ENCODE measurements around the gene GYPC. TPM values are rescaled to one million over a fixed set of nuclear protein-coding genes. Genes with fewer than 3 reads are reported as not detected.

Gene GYPC
- polyA plus RNA-seq, 1 donor (not counting 4 experiments of a cell fraction or from before 2014, with no cell fraction given): not detected

GRCh38 chr2:126679094-126679713 is 23.2 kb downstream of the GYPC start:
- dilution Hi-C loops (cut with MboI; ENCODE audit: extremely low pct_ligation_motif_present, low sequenced_read_pairs): no loop called here
- Histone ChIP-seq H3K4me1 (ENCODE audit: control insufficient read depth, extremely low read depth, insufficient read depth, low read length) (no peaks in the 10 kb centered on the region), H3K27ac (ENCODE audit: control insufficient read depth, insufficient read depth, low read length) (no peak overlapping the region), H3K36me3 (ENCODE audit: control insufficient read depth in 2 of 2, extremely low read depth in 1 of 2, insufficient read depth in 2 of 2, low read length in 2 of 2) (no peaks in the 10 kb centered on the region), H3K4me2 (ENCODE audit: control insufficient read depth, extremely low read depth, insufficient read depth, low read depth, low read length) (no peak overlapping the region), H3K4me3 (ENCODE audit: control insufficient read depth in 2 of 3, extremely low read depth in 1 of 3, insufficient read depth in 2 of 3, low read depth in 1 of 3, low read length in 3 of 3) (no peak overlapping the region), H2AFZ (ENCODE audit: control insufficient read depth, low read length) (no peak overlapping the region), H3K9ac (ENCODE audit: control insufficient read depth, extremely low read depth, insufficient read depth, low read length) (no peak overlapping the region), H3K27me3 (ENCODE audit: control insufficient read depth, extremely low read depth, insufficient read depth, low read length) (no peaks in the 10 kb centered on the region), H3K79me2 (ENCODE audit: control insufficient read depth, insufficient read depth, low read length) (no peaks in the 10 kb centered on the region), H4K20me1 (ENCODE audit: control insufficient read depth, extremely low read depth, insufficient read depth, low read length) (no peaks in the 10 kb centered on the region), H3K9me1 (ENCODE audit: control insufficient read depth, extremely low read depth, insufficient read depth, low read length) (no peaks in the 10 kb centered on the region), H3K9me3 (ENCODE audit: control insufficient read depth, low read depth, low read length) (peaks cover 15% of the 10 kb centered on the region)
- no peak for FAIRE-seq
- TF ChIP-seq CTCF (optimal IDR thresholded peaks at IDR 0.05 in 1 of 3, IDR thresholded peaks at IDR 0.05 in 1 of 3, conservative IDR thresholded peaks at IDR 0.05 in 1 of 3; ENCODE audit: extremely low read depth in 1 of 3, insufficient read depth in 2 of 3, low read length in 3 of 3) (no peak), EZH2 (IDR thresholded peaks at IDR 0.05; ENCODE audit: low read length) (no peak)
- DNase-seq (ENCODE audit: low read depth, low spot score): no peak

- Histone ChIP-seq H3K9ac (ENCODE audit: control insufficient read depth, extremely low read depth, insufficient read depth, low read length) (no peak overlapping the region), H2AFZ (ENCODE audit: control insufficient read depth, low read length) (no peak overlapping the region), H3K4me1 (ENCODE audit: control insufficient read depth, extremely low read depth, insufficient read depth, low read length) (no peaks in the 10 kb centered on the region), H3K36me3 (ENCODE audit: control insufficient read depth in 2 of 2, extremely low read depth in 1 of 2, insufficient read depth in 2 of 2, low read length in 2 of 2) (no peaks in the 10 kb centered on the region), H3K27ac (ENCODE audit: control insufficient read depth, insufficient read depth, low read length) (no peak overlapping the region), H3K4me3 (ENCODE audit: control insufficient read depth in 2 of 3, extremely low read depth in 1 of 3, insufficient read depth in 2 of 3, low read depth in 1 of 3, low read length in 3 of 3) (no peak overlapping the region), H3K9me1 (ENCODE audit: control insufficient read depth, extremely low read depth, insufficient read depth, low read length) (no peaks in the 10 kb centered on the region), H4K20me1 (ENCODE audit: control insufficient read depth, extremely low read depth, insufficient read depth, low read length) (no peaks in the 10 kb centered on the region), H3K27me3 (ENCODE audit: control insufficient read depth, extremely low read depth, insufficient read depth, low read length) (no peaks in the 10 kb centered on the region), H3K79me2 (ENCODE audit: control insufficient read depth, insufficient read depth, low read length) (no peaks in the 10 kb centered on the region), H3K9me3 (ENCODE audit: control insufficient read depth, low read depth, low read length) (peaks cover 15% of the 10 kb centered on the region), H3K4me2 (ENCODE audit: control insufficient read depth, extremely low read depth, insufficient read depth, low read depth, low read length) (no peak overlapping the region)
- dilution Hi-C loops (cut with MboI; ENCODE audit: extremely low pct_ligation_motif_present, low sequenced_read_pairs): no loop called here
- no peak for DNase-seq (ENCODE audit: low read depth, low spot score)
- FAIRE-seq: no peak
- TF ChIP-seq CTCF (optimal IDR thresholded peaks at IDR 0.05 in 1 of 3, IDR thresholded peaks at IDR 0.05 in 1 of 3, conservative IDR thresholded peaks at IDR 0.05 in 1 of 3; ENCODE audit: extremely low read depth in 1 of 3, insufficient read depth in 2 of 3, low read length in 3 of 3): no peak
- TF ChIP-seq EZH2 (IDR thresholded peaks at IDR 0.05; ENCODE audit: low read length): no peak
Observed at GRCh38 chr2:126681505-126681904, 25.5 kb downstream of the GYPC start.

Measured in keratinocyte (primary cell).